Stimulated activated CD8-positive, alpha-beta memory T cell treated with anti-CD3 and anti-CD28 coated beads, Interleukin-4, amount 100 ng/mL, for 48 hours (primary cell): ENCODE measurements around the gene CTNNA1.
"Not testable (repeated sequence)": the region's sequence is repeated elsewhere in the genome, so short reads cannot be mapped to it uniquely, and the experiment has no call there.

Source experiments
- DNase-seq: peaks from one replicate; pipeline ENCODE4 v3.0.0-alpha.2; 2020

Gene CTNNA1

DNA sequence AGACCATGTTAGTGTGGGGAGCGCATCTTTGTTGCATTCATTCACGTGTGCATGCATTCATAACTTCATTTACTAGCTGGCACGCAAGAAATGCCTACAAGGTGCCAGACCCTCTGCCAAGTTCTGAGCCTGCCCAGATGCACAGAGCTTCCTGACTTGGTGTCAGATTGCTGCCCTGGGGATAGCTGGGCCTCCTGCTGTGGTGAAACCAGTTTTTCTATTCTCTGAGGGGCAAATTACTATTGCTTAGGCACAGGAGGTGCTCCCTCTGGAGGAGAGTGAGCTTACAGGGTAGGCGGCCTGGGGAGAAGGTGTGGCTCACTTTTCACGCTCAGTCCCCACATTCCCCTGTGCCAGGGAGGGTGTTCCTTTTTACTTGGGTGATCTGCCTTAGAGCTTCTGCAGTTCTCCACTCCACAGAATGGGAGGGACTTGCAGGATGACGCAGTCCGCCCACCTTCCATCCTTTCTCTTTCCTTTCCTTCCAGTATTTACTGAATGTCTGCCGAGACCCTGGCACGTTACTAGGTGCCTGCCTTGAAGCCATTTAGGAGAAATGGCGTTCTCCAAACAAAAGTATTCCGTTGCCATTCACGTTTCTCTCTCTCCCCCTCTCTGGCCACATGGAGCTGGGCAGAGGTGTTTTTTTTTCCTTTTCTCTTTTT, 27.9 kb upstream of the CTNNA1 start:
- DNase-seq, result no peak

DNA sequence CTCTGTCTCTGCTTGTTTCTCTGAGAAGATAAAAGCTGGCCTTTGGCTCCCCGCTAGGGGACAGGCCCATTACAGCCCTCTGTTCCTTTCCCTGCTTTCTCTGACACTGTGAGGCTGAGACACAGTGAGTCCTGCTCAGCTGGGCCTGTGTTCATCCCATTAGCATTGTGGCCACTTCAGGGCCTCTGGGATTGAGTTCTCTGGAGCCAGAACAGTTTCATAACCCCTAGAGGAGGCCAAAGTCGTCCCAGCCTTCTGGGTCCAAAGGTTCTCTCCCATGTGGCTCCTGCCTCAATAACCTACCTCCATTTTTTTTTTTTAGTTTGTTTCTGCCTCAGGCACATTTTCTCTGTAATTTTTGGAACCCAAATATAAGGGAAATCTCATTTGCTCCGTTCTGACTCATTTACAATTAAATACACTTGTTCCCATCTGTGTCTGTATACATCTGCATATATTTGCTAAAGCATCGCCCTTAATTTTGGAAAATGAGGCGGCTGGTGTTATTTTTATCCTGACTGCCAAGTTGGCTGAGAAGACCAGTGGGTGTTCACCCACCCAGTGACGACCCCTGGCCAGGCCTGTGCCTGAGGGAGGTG, 27.3 kb upstream of the CTNNA1 start:
- no peak for DNase-seq

DNA sequence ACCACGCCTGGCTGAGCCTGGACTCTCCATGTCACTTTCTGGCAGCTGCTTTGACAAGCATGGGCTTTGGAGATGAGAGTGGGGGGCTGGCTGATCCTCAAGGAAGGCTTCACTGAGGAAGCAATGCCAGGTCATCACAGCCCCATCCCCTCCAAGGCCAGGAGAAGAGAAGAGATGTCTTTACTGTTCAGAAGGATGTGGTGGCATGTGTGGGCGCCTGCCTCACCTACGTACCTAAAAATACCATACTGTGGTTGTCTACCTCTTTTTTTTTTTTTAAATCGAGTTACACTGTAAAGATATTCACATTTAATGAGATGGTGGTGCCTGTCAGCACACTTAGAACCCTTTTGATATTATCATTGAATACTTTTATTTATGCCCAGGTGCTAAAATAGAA, 26.4 kb upstream of the CTNNA1 start:
- DNase-seq, result no peak

DNA sequence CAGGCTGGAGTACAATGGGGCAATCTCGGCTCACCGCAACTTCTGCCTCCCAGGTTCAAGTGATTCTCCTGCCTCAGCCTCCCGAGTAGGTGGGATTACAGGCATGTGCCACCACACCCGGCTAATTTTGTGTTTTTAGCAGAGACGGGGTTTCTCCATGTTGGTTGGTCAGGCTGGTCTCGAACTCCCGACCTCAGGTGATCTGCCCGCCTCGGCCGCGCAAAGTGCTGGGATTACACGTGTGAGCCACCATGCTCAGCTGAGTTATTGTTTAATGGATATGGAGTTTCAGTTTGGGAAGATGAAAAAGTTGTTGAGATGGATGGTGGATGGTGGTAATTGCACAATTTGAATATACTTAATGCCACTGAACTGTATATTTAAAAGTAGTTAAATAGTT, 22.7 kb upstream of the CTNNA1 start:
- not testable (repeated sequence) for DNase-seq

DNA sequence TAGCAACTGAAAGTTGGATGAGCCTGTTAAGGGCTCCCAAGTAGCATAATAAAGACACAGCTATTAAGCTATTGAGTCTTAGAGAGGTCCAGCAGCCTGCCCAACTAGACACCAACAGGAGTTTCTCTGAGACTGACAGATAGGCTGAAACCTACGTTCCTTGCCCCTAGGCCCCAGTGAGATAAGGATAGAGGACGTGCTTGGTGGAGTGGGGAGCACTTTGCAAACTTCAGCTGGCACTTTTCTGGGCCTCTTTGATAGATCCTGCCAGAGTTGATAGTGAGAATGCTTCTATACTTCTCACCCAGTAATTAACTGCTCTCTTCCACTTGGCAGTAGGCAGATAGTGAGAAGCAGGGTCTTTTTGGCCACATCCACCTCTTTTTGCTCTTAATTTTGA, 20.8 kb upstream of the CTNNA1 start:
- DNase-seq, result no peak

DNA sequence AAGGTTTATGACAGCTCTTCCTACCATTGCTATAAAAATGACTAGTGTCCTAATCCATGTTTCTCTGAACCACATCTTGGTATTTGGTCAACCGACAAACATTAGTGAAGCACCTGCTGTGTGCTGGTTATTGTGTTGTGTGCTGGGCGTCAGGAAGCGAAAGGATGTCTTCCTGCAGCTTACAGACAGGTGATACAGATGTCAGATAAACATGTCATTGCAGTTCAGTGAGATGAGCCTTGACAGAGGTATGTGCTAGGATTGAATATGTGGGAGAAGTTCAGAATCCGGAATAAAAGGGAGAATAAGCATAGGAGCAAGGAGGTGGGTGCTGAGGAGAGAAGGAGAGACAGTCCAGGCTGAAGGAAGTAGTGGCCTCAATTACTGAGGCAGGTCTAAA, 20.3 kb upstream of the CTNNA1 start:
- DNase-seq, result no peak

DNA sequence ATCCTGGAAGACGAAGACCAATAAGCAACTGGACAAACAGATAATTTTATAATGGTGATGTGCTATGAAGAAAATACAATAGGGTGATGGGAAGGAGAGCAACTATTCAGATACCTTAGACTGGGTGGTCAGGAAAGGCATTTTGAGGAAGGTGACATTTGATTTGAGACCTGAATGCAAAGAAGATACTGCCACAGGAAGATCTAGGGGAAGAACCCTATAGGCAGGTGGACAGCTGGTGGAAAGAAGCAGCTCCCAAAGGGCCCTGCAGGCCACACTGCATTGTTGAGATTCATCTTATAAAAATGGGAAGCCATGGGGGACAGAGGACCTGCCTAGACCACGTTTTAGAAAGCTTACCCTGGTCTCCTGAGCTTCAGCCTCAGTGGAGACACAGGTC, 19.7 kb upstream of the CTNNA1 start:
- no peak for DNase-seq

DNA sequence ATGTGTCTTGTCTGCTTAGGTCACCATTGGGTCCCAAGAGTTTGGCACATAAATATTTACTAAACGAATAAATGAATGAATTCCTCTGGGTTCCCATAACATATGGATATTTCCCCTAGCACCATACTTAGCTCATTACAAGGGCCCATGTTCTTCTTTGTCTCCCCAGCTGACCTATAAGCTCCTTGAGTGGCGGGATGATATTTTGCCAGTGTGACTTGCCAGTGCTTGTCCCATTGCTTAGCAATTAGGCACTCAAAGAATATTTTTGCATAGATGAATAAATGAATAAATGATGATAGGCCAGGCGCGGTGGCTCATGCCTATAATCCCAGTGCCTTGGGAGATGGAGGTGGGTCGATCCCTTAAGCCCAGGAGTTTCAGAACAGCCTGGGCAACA, 16.9 kb upstream of the CTNNA1 start:
- no peak for DNase-seq

DNA sequence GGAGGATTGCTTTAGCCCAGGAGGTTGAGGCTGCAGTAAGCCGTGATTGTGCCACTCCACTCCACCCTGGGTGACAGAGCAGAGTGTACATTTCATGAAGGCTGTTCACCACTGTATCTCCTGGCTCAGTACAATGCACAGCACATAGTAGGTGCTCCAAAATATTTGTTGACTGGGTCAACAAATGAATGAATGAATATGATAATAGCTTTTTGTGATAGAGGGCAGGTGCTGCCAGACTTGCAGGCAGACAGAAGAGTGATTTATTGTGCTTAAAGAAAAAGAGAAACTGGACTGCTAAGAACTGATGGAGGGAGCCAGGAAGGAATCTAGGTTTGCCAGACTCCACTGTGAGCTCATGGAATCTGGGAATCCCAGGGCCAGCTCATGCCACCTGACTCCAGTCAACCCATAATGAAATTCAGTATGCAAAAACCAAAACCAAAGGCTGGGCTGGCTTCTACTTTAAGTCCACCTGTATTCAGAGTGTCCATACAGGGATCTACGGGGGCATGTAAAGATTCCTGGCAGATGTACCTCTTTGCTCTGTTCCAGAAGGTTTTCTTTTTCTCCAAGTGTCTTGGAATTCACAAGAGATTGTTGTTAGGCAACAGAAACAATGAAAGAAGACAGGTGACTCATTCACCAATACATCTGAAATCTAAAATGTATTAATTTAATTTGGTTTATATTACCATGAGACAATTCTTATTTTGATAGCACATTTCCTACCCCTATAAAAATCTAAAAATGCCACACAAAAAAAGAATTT, 15.5 kb upstream of the CTNNA1 start:
- DNase-seq, result no peak

DNA sequence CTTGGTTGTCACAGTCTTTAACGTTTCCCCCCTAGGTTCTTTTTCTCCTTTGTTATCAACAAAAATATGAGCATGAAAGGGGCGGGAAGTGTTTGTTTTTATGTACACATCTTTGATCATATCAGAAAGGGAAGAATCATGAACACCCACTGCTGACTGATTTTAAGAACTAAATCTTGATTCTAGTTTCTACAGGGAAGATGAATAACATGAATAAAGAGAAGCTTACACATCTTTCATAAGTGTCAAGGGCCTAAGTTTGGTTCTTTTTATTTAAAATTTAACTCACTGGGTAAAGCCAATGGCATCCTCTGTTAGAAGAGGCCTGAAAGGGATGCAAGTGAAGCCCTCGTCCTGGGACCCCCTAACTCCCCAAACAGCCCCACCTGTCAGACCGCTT, 14.8 kb upstream of the CTNNA1 start:
- DNase-seq, result no peak

DNA sequence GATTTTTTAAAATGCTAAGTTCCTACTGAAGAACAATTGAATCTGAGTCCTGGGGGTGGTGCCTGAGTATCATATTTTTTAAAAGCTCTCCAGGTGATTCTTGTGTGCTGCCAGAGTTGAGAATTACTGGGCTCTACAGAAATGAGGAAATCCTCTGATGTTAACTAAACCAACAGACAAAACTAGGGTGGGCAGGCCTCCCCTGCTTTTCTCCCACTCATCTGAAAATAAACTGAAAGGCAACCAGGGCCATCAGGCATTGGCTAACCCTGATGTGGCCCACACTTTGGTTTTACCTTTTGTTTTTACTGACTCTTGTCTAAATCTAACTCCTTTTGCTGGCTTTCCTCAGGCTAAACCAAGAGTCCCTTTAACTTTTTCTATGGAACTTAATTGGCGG, 13.3 kb upstream of the CTNNA1 start:
- no peak for DNase-seq

DNA sequence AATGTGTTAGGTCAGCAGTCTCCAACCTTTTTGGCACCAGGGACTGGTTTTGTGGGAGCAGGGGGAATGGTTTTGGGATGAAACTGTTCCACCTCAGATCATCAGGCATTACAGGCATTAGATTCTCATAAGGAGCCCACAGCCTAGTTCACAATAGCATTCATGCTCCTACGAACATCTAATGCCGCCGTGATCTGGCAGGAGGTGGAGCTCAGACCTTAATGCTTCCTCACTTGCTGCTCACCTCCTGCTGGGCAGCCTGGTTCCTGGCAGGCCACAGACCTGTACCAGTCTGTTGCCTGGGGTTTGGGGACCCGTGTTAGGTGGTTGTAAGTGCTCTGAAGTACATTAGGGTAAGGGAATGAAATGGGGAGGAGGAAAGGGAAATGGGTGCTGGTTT, 9.7 kb upstream of the CTNNA1 start:
- no peak for DNase-seq

DNA sequence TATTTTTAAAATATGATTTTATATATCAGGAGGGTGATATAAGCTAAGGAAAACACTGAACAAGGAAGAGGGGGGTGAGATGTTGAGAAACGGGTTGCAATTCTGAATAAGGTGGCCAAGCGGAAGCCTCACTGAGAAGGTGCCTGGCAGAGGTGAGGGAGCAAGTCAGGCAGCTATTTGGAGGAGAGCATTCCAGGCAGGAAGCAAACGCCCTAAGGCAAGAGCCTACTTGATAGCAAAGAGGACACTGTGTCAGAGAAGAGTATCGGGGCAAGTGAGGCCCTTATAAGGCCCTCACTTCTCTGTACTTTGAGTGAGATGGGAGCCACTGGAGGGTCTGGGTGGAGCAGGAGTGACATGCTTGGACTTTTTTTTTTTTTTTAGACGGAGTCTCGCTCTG, 8.0 kb upstream of the CTNNA1 start:
- DNase-seq, result no peak

DNA sequence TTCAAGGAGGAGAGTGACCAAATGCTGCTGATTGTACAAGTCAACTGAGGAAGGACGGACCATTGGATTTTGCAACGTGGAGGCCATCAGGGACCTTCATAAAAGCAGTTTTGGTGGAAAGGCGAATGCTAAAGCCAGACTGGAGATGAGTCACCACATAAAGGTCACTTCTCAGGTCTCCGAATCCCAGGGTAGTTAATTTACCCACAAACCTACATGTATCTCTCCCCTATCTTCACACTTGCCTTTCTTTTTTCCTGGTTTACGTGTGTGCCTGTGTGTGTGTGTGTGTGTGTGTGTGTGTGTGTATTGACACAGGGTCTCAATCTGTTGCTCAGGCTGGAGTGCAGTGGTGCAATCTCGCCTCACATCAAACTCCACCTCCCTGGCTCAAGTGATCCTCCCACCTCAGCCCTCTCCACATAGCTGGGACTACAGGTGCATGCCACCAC, 4.6 kb upstream of the CTNNA1 start:
- no peak for DNase-seq

DNA sequence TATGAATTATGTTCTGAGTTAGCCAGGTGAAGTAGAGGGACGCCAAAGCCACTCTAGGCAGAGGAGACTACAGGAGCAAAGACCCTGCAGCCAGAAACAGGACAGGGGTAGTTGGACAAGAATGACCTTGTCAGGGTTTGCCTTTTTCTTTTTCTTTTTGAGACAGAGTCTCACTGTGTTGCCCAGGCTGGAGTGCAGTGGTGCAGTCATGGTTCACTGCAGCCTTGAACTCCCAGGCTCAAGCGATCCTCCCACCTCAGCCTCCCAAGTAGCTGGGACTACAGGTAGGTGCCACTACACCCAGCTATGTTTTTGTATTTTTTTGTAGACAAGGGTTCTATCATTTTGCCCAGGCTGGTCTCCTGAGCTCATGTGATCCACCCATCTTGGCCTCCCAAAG, 1.9 kb upstream of the CTNNA1 start:
- DNase-seq, result not testable (repeated sequence)

DNA sequence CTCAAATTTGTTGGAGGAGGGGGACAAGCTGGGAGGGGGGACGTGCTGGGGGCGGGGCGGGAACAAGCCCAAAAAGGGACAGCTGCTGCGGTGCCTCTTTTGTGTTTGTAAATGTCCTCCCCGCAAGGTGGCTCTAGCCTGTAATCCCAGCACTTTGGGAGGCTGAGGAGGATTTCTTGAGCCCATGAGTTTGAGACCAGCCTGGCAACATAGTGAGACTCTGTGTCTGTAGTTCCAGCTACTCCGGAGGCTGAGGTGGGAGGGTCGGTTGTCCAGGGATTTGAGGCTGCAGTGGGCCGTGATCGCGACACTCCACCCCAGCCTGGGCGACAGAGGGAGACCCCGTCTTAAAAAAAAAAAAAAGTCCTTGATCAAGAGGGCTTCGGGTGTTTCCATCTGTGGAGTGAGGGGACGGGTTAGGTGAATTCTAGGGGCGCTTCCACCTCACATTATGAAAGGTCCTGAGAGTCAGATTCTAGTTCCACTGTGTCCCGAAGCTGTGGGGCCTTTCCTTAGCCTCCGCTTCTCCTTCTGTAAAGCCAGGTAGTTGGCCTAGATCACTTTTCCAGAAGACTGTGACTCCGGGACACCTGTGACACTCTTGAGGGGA, 779 bp upstream of the CTNNA1 start:
- no peak for DNase-seq

DNA sequence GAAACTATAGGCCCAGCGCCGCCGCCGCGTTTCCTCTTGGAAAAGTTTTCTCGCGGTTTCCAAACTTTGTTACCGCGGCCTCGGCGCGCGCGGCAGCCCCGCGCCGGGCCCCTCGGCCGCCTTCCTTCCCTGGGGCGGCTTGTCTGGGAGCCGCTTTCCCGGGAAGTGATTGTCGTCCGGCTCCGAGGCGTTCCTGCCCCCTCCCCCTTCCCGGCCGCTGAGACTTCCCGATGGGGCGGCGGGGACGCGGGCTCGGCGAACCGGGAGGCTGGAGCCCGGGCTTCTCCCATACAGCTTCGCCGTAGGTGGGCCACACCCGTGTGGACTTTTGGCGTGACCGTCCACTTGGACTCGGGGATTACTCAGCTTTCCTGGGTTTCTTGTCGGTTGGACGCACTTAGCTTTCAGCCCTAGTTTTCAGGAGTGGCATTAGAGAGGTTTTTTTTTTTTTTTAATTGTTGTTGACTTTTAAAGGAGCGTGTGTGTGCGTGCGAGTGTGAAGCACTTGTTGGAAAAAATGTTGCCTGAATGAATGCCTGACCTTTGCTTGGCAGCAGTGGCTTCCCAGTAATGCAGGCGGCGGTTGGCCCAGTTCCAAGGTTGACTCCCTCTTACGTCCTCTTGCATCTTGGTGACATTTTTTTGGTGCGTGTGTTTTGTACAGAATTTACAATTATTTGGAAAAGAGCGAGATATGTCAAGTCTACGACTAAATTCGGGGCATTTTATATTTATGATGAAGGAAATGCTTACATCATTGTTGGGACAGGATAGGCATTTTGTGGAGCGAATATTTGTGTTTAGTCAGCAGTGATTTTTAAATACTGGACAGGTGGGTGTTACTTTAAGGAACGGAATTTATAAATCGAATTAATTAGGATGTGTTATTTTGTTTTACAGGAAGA, 821 bp downstream of the CTNNA1 start:
- DNase-seq, result peak; percentile 77

DNA sequence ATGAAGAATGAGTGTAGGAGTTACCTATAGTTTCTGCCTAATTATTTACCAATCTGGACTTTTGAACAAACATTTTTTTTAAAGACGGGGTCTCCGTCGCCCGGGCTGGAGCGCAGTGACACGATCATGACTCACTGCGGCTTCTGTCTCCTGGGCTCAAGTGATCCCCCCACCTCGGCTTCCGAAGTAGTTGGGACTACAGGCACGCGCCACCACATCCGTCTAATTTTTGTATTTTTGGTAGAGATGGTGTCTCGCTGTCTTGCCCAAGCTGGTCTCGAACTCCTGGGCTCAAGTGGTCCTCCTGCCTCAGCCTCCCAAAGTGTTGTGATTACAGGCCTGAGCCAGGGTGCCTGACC, 1.5 kb downstream of the CTNNA1 start:
- no peak for DNase-seq

DNA sequence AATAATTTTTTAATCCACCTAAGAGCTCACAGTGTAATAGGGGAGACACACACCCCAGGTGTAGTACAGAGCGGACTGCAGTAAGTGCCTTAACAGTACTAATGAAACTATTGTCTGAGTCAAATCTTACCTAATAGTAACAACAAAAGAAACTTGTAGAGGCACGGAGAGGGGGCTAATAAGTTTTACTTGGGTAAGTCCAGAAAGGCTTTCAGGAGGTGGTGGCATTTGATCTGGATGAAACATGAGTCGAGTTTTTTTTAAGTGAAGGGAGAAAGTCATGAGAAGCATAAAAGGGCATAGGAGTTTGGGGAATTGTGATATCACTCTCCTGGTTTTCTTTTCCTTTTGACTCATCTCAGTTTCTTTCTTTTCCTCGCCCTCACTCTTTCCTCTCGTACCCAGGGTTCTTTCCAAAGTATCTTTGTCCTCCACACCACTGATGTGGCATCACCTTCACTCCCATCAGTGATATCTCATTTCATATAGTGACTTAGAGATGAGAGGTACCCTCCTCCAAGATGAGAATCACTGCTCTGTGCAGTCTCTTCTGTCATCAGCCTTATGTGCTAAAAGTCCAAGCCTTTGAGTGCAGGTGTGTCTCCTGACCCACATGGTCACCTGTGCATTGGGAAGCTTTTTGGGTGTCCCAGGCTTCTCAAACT, 2.0 kb downstream of the CTNNA1 start:
- no peak for DNase-seq

DNA sequence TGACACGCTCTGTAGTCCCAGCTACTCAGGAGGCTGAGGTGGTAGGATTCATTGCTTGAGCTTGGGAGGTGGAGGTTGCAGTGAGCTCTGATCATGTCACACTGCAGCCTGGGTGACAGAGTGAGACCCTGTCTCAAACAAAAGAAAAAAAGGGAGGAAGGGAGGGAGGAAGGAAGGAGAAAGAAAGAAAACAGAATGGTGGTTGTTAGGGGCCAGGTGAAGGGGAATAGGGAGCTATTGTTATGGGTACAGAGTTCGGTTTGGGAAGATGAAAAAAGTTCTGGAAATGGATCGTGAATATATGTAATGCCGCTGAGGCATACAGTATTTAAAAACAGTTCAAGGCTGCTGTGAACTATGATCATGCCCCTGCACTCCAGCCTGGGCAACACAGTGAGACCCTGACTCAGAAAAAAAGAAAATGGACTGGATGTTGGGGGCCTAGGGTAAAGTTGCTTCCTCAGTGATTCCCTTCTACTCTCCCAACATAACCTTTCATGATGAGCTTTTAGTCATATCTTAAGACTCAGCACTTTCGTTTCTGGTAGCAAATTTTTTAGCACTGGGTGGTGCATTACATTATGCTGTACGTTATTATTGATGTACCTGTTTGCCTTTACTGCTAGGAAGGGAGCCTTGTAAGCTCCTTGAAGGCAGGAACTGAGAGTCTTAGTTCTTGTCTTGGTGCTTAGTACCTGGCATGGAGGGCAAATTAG, 4.0 kb downstream of the CTNNA1 start:
- no peak for DNase-seq

DNA sequence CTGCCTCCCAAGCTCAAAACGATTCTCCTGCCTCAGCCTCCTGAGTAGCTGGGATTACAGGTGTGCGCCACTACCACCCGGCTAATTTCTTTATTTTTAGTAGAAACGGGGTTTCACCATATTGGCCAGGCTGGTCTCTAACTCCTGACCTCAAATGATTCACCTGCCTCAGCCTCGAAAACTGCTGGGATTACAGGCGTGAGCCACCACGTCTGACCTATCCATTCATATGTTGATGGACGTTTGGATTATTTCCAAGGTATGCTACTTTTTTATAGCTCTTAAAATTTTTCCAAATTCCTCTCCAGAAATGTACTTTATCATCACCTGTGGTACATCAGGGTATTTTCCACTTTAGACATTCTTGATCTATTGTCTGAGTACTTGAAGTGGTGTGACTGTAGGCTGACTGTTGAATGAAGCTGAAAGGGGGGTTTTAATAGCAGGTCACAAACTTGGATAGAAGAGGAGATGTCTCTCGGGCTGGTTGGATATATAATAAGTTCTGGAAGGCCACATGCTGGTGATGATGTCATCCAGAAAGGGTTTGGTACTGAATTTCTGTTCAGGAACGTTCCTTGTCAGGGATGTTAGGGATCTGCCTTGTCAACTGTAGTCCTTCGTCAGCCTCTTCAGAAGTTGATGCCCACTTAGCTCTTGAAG, 7.4 kb downstream of the CTNNA1 start:
- no peak for DNase-seq
